GM12892 (cell line): ENCODE results near the gene GRM7.

Source experiments
- POLR2A ChIP-seq: IDR thresholded peaks from 2 replicates; pipeline ENCODE4 v1.6.1; 2011; ENCODE audit warnings: low read depth, low read length, control low read depth
- POLR2AphosphoS5 ChIP-seq: IDR thresholded peaks from 2 replicates; pipeline ENCODE4 v1.6.1; 2011; ENCODE audit warnings: low read depth, low read length, control low read depth

- TF ChIP-seq POLR2A (no peak), POLR2AphosphoS5 (no peak)
Measured at GRCh38 chr3:7254251-7254650, 393.3 kb downstream of the GRM7 start.
